HEK293 (cell line): ENCODE data around the gene TLDC2.

ENCODE experiments used
- KLF10 ChIP-seq: fragments of 450-650 bp; IDR thresholded peaks from 2 replicates; pipeline ENCODE4 v1.5.1; 2018; ENCODE audit warnings: missing biosample characterization, mild to moderate bottlenecking, missing genetic modification characterization
- KLF9 ChIP-seq: fragments of 450-650 bp; formaldehyde crosslinking; IDR thresholded peaks from 2 replicates; pipeline ENCODE4 v1.5.1; 2016; ENCODE audit warnings: missing biosample characterization, missing genetic modification characterization, low read depth
- SALL2 ChIP-seq: fragments of 450-650 bp; formaldehyde crosslinking; IDR thresholded peaks from 2 replicates; pipeline ENCODE4 v1.5.0; 2017; ENCODE audit warnings: missing biosample characterization, mild to moderate bottlenecking, missing genetic modification characterization, borderline replicate concordance
- SP7 ChIP-seq: fragments of 450-650 bp; formaldehyde crosslinking; IDR thresholded peaks from 2 replicates; pipeline ENCODE4 v1.5.1; 2016; ENCODE audit warnings: missing biosample characterization, missing genetic modification characterization
- YY1 ChIP-seq: fragments of 450-650 bp; formaldehyde crosslinking; IDR thresholded peaks from 2 replicates; pipeline ENCODE4 v1.5.1; 2018; ENCODE audit warnings: missing biosample characterization, missing genetic modification characterization
- ZBTB11 ChIP-seq: fragments of 450-650 bp; formaldehyde crosslinking; conservative IDR thresholded peaks from 2 replicates; pipeline ENCODE4 v1.5.1; 2016; ENCODE audit warnings: low read depth, missing biosample characterization, missing genetic modification characterization
- ZBTB21 ChIP-seq: fragments of 450-650 bp; formaldehyde crosslinking; IDR thresholded peaks from 2 replicates; pipeline ENCODE4 v1.5.1; 2017; ENCODE audit warnings: missing biosample characterization, missing genetic modification characterization
- ZFP41 ChIP-seq: fragments of 450-650 bp; formaldehyde crosslinking; IDR thresholded peaks from 2 replicates; pipeline ENCODE4 v1.5.1; 2016; ENCODE audit warnings: missing biosample characterization, missing genetic modification characterization, borderline replicate concordance
- ZNF138 ChIP-seq: fragments of 450-650 bp; formaldehyde crosslinking; IDR thresholded peaks from 2 replicates; pipeline ENCODE4 v1.5.1; 2016; ENCODE audit warnings: missing biosample characterization, missing genetic modification characterization, borderline replicate concordance
- ZNF140 ChIP-seq: fragments of 450-650 bp; formaldehyde crosslinking; IDR thresholded peaks from 2 replicates; pipeline ENCODE4 v1.5.1; 2016; ENCODE audit warnings: missing biosample characterization, missing genetic modification characterization
- ZNF19 ChIP-seq: fragments of 450-650 bp; formaldehyde crosslinking; IDR thresholded peaks from 2 replicates; pipeline ENCODE4; 2016; ENCODE audit warnings: missing biosample characterization, missing genetic modification characterization, low read depth
- ZNF202 ChIP-seq: fragments of 450-650 bp; formaldehyde crosslinking; IDR thresholded peaks from 2 replicates; pipeline ENCODE4 v1.5.1; 2016; ENCODE audit warnings: missing biosample characterization, missing genetic modification characterization, borderline replicate concordance
- ZNF266 ChIP-seq: fragments of 450-650 bp; formaldehyde crosslinking; IDR thresholded peaks from 2 replicates; pipeline ENCODE4 v1.5.1; 2016; ENCODE audit warnings: missing biosample characterization, missing genetic modification characterization, low read depth
- ZNF280D ChIP-seq: fragments of 450-650 bp; formaldehyde crosslinking; IDR thresholded peaks from 2 replicates; pipeline ENCODE4 v1.5.1; 2016; ENCODE audit warnings: missing biosample characterization, missing genetic modification characterization
- ZNF292 ChIP-seq: fragments of 450-650 bp; formaldehyde crosslinking; IDR thresholded peaks from 2 replicates; pipeline ENCODE4 v1.5.1; 2016; ENCODE audit warnings: low read depth, missing biosample characterization, missing genetic modification characterization, borderline replicate concordance
- ZNF394 ChIP-seq: fragments of 450-650 bp; formaldehyde crosslinking; IDR thresholded peaks from 2 replicates; pipeline ENCODE4 v1.5.1; 2016; ENCODE audit warnings: missing biosample characterization, missing genetic modification characterization, mild to moderate bottlenecking, moderate library complexity, borderline replicate concordance
- ZNF404 ChIP-seq: fragments of 450-650 bp; formaldehyde crosslinking; IDR thresholded peaks from 2 replicates; pipeline ENCODE4 v1.5.1; 2017; ENCODE audit warnings: missing biosample characterization, missing genetic modification characterization
- ZNF514 ChIP-seq: fragments of 450-650 bp; formaldehyde crosslinking; IDR thresholded peaks from 2 replicates; pipeline ENCODE4 v1.5.1; 2016; ENCODE audit warnings: missing biosample characterization, missing genetic modification characterization
- ZNF555 ChIP-seq: fragments of 450-650 bp; formaldehyde crosslinking; conservative IDR thresholded peaks from 2 replicates; pipeline ENCODE4 v1.5.1; 2017; ENCODE audit warnings: missing biosample characterization, mild to moderate bottlenecking, missing genetic modification characterization, inconsistent platforms
- ZNF558 ChIP-seq: fragments of 450-650 bp; formaldehyde crosslinking; IDR thresholded peaks from 2 replicates; pipeline ENCODE4 v1.5.1; 2016; ENCODE audit warnings: missing biosample characterization, missing genetic modification characterization
- ZNF580 ChIP-seq: fragments of 450-650 bp; formaldehyde crosslinking; IDR thresholded peaks from 2 replicates; pipeline ENCODE4 v1.5.1; 2016; ENCODE audit warnings: missing biosample characterization, missing genetic modification characterization
- ZNF639 ChIP-seq: fragments of 450-650 bp; formaldehyde crosslinking; IDR thresholded peaks from 2 replicates; pipeline ENCODE4 v1.5.1; 2016; ENCODE audit warnings: missing biosample characterization, missing genetic modification characterization
- ZNF645 ChIP-seq: fragments of 450-650 bp; formaldehyde crosslinking; IDR thresholded peaks from 2 replicates; pipeline ENCODE4; 2016; ENCODE audit warnings: missing biosample characterization, missing genetic modification characterization
- ZNF654 ChIP-seq: fragments of 450-650 bp; formaldehyde crosslinking; IDR thresholded peaks from 2 replicates; pipeline ENCODE4 v1.5.1; 2016; ENCODE audit warnings: low read depth, missing biosample characterization, missing genetic modification characterization
- ZNF664 ChIP-seq: fragments of 450-650 bp; formaldehyde crosslinking; IDR thresholded peaks from 2 replicates; pipeline ENCODE4 v1.5.1; 2016; ENCODE audit warnings: missing biosample characterization, missing genetic modification characterization
- ZNF701 ChIP-seq: fragments of 450-650 bp; formaldehyde crosslinking; IDR thresholded peaks from 2 replicates; pipeline ENCODE4 v1.5.1; 2016; ENCODE audit warnings: missing biosample characterization, missing genetic modification characterization
- ZNF837 ChIP-seq: fragments of 450-650 bp; formaldehyde crosslinking; IDR thresholded peaks from 2 replicates; pipeline ENCODE4 v1.5.1; 2016; ENCODE audit warnings: missing biosample characterization, missing genetic modification characterization

The TLDC2 gene

GRCh38 chr20:36826554-36827244 lies 49.2 kb upstream of the TLDC2 start (continued):
- TF ChIP-seq ZNF645 (tag by site-specific recombination), result no peak
- TF ChIP-seq SP7 (tag by site-specific recombination), result no peak
- peak; percentile 55; the same call in 1 of the 2 replicates for TF ChIP-seq ZNF138 (tag by site-specific recombination)
- peak; percentile 95 for TF ChIP-seq ZNF394 (tag by site-specific recombination)
- TF ChIP-seq ZNF404 (tag by site-specific recombination), result peak; percentile 69; the same call in 1 of the 2 replicates
- peak; percentile 70 for TF ChIP-seq ZNF555 (tag by site-specific recombination)
- no peak for TF ChIP-seq ZFP41 (tag by site-specific recombination)
- TF ChIP-seq ZNF837 (tag by site-specific recombination), result no peak
- peak; percentile 78; the same call in 1 of the 2 replicates for TF ChIP-seq ZNF140 (tag by site-specific recombination)
- no peak for TF ChIP-seq KLF9 (tag by site-specific recombination)
- TF ChIP-seq YY1 (tag by site-specific recombination), result no peak
- no peak for TF ChIP-seq ZNF580
- 0 out of 2 replicates have a peak, but pooled peaks have one; percentile 34 for TF ChIP-seq ZNF266 (tag by site-specific recombination)
- TF ChIP-seq ZBTB11 (tag by site-specific recombination), result peak; percentile 80
- no peak for TF ChIP-seq ZNF280D (tag by site-specific recombination)
- TF ChIP-seq SALL2, result no peak
- peak; percentile 83 for TF ChIP-seq ZNF664 (tag by site-specific recombination)
- 0 out of 2 replicates have a peak, but pooled peaks have one; percentile 42 for TF ChIP-seq ZNF514 (tag by site-specific recombination)
- 0 out of 2 replicates have a peak, but pooled peaks have one; percentile 30 for TF ChIP-seq ZBTB21 (tag by site-specific recombination)
- no peak for TF ChIP-seq KLF10 (tag by site-specific recombination)
- peak; percentile 73; the same call in 1 of the 2 replicates for TF ChIP-seq ZNF202 (tag by site-specific recombination)
- peak; percentile 42 for TF ChIP-seq ZNF654 (tag by site-specific recombination)
- peak; percentile 71; the same call in 1 of the 2 replicates for TF ChIP-seq ZNF19 (tag by site-specific recombination)
- TF ChIP-seq ZNF292 (tag by site-specific recombination), result peak; percentile 22; the same call in 1 of the 2 replicates
- peak; percentile 79 for TF ChIP-seq ZNF558
- TF ChIP-seq ZNF701 (tag by site-specific recombination), result no peak
- 0 out of 2 replicates have a peak, but pooled peaks have one; percentile 31 for TF ChIP-seq ZNF639 (tag by site-specific recombination)
